Inferior parietal cortex (tissue), 1 donor: ENCODE data around the gene ING4.

ENCODE experiments used
- DNase-seq: peaks from one replicate; pipeline ENCODE4 v3.0.0-alpha.2; 2016; ENCODE audit errors: extremely low spot score

ING4 gene

DNA sequence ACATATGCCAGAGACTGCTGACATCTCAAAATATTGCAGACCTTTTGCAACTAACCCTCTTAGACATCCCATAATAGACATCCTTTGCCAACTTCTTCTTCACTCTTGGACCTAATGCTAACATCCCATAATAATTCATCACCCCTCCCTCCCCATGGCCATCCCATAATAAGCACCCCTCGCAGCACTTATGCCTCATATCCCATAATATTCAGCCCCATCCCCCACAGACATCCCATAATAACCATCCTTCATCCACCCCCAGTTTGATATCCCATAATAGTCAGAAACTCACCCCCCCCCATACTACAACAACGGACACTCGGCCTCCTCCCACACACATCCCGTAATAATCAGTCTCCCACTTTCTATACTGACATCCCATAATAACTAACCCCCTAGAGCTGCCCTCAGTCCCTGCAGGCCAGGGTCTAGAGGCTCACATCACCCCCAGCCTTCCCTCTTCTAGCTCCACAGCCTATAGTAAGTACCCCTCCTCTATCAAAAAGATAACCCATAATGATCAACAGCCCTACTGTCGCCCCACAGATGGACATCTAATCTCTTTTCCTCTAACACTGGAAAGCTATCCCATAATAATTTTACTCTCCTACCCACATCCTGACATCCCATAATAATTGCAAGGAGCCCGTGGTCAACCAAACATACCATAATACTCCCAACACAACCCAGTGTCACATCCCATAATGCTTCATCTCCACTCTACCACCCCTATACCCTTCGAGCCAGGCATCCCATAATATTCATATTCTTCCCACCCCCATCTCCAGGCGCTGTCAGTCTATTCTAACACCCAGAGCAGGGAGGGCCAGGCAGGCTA lies 54.9 kb downstream of the ING4 start:
- peak; percentile 76 for DNase-seq

DNA sequence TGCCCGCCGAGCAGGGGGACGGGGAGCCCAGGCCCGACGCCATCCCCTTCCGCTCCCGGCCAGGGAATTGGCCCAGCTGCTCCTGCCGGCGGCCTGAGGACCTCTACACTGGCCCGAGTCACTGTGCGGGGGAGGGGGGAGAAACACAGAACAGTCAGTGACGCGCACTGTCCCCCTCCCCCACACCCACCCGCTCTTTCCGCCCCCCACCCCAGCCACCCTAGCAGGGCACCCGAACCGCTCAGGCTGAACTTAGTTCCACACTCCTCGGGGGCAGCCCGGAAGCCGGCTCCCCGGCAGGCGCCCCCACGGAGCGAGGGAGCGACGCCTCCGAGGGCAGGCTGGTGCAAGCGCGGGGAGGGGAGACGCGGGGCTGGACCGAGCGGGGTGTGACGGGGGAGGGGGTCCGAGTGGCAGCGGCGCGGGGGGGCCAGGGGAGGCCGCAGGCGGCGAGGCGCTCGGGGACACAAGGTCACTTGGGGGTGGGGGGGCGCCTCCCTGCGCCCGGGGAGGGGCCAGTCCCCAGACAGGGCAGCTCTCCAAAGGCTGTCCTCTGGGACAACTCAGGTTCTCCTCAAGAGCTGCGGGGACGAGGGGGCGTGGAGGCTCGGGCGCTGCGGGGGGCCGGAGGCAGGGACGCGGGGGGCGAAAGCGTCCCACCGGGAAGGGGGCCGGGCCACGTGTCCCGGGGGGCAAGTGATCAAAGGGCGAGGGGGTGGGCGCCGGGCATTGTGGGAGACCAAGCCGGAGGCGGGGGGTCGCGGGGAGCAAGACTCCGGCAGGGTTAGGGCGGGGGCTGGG lies 56.4 kb downstream of the ING4 start:
- DNase-seq: no peak

DNA sequence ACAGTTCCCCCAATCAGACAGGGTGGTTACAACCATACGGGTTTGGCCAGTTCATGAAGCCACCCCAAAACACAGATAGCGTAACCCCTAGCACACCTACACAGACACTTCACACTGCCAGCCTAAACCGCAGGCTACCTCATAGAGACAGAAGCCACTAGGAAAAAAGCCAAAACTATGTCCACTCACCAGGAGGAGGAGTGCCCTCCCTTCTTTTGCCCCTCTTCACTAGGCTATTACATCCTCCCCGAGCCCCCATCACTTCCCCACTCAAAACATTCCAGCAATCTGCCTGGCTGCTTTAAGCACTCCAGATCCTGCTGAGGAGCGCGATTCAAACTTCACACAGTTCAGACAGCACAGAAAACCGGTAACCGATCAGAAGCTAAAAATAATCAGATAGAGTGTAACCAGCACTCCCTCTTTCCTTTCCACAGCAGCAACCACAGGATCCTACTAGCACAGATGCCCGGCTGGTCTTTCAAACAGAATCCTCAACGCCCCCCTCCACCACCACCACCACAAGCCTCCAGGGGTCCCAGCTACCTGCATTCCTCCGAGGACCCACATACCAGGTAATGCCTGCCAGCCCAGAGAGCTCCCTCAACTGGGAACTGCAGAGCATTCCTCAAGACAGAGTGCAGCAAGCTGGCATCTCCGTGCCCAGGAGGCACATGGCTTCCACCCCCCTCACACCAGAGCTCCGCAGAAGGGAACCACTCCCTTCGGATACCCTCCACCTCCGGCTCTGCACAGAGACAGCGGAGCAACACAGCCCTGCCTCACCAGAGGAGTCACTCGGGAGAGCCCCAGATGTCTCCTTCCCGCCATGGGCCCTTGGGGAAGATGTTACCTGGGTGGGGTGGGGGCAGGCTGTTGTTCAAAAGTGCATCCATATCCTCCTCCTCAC lies 57.2 kb downstream of the ING4 start:
- DNase-seq: peak; percentile 17

DNA sequence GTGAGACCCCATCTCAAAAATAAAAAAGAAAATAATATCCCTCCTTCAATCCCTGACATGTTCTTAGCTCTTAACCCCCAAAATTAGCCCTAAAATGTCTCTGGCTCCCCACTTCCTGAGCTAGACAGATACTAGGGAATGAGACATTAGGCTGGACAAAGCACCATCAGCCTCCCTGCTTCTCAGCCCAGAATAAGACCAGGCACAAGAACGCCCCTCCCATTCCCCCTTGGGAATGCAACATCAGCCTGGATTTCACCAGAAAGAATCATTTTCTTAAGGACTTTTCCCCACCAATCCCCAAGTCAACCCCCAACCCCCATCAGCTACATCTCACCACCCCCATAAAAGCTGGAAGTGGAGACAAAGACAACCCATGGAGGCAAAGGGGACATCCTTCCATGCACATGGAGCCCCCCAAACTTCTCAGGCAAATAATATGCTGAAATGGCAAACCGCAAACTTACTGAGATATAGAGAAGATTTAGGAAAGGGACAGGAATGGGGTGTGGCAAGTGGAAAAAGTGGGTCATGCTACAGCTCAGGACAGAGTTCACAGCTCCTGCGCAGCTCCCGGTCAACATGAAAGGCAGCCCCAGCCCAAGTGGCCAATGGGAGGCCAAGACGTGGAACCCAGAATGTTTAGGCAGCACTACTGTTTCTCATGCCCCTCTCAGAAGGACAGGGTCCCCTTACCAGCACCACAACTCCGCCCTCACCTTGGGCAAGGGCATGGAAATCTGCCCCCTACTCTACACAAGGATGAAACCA lies 58.5 kb downstream of the ING4 start:
- no peak for DNase-seq

DNA sequence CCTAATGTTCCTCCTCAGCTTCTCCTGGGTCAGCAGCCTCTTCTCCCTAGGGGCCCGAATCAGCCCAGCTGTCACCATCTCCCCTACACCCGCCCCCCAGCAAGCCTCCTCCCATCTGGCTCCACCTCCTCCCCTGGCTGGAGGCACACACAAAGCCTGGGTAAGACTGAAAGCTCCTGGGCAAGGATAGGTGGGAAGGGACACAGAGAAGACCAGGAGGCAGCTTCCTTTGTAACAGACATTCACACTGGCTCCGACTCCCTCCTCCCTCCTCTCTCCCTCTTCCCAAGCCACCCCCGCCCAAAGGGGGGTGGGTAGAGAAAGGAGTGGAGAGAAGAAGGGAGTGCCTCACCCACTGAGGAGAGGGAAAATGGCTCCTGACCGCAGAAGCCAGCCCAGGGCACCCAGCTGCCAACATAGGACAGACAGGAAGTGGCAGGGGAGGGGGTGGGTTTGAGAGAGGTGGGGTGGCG lies 59.8 kb downstream of the ING4 start:
- DNase-seq: no peak

DNA sequence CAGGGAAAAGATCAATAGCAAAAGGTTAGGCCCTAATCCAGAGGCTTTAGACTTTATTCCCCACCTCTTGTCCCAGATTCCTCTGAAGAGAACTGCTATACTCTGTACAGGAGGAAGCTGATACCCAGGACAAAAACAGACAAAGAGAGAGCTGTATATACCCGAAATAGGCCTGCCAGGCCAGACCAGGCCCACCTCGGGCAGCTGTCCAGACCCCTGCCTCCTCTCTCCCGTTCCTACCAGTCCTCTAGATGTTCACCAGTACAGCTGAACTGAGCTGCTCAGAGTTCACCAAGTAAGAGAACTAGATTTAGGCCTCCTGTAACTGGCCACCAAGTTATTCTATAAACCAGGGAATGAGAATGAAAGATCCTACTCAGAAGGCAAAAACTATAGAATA lies 60.4 kb downstream of the ING4 start:
- DNase-seq: no peak
